Left lung (tissue), 10 donors: ENCODE results near the gene DCAF15. TPM values are rescaled to one million over a fixed set of nuclear protein-coding genes. Genes with fewer than 3 reads are reported as not detected.
"Not testable (repeated sequence)": the region's sequence is repeated elsewhere in the genome, so short reads cannot be mapped to it uniquely, and the experiment has no call there.

Experiments used
- ATAC-seq: fragments of 200-7000 bp; cut with Tn5 transposase; one replicate; pipeline ENCODE4 v1.9.1; 2020; ENCODE audit warnings: moderate library complexity
- DNase-seq, 4 donors: peaks; one replicate each; pipeline ENCODE4 v3.0.0-alpha.2; 2013 to 2020
- H3K27ac ChIP-seq, 2 donors: fragments of 200-600 bp; sonication (generic) in 1 of 2; one replicate each; pipeline versions ENCODE4 v1.5.0 to v1.8.0; 2020 to 2021
- H3K27me3 ChIP-seq, 2 donors: fragments of 200-600 bp; sonication (generic) in 1 of 2; one replicate each; pipeline versions ENCODE4 v1.5.0 to v1.8.0; 2020 to 2021
- H3K36me3 ChIP-seq, 2 donors: fragments of 200-600 bp; sonication (generic) in 1 of 2; one replicate each; pipeline versions ENCODE4 v1.5.0 to v1.8.0; 2020 to 2021
- H3K4me1 ChIP-seq, 2 donors: fragments of 200-600 bp; one replicate each; pipeline ENCODE4 v1.8.0; 2021
- H3K4me3 ChIP-seq, 2 donors: fragments of 200-600 bp; sonication (generic) in 1 of 2; one replicate each; pipeline versions ENCODE4 v1.5.0 to v1.8.0; 2020 to 2021; ENCODE audit warnings: mild to moderate bottlenecking in 1 of 2
- H3K9me3 ChIP-seq, 2 donors: fragments of 200-600 bp; sonication (generic) in 1 of 2; one replicate each; pipeline versions ENCODE4 v1.5.0 to v1.8.0; 2020 to 2021
- CTCF ChIP-seq, 2 donors: fragments of 200-600 bp; sonication (generic) in 1 of 2; IDR thresholded peaks; one replicate each; pipeline versions ENCODE4 v1.5.0 to v1.8.0; 2021; ENCODE audit warnings: antibody characterized with exemption in 2 of 2
- intact Hi-C, 2 donors: fragments of 100-400 bp; cut with DNase I; formaldehyde crosslinking; loops; one replicate each; pipeline versions ENCODE4 v1.11.2 to v1.14.2; 2022
- polyA plus RNA-seq, 6 donors: library from polyadenylated mRNA; unstranded; fragments of 120-200 nt; gene quantifications; one replicate each; pipeline ENCODE4 v1.2.1, GENCODE V29; 2013; ENCODE audit not compliant: insufficient read length in 6 of 6
- total RNA-seq, 2 donors: library from RNA; stranded (reverse); fragmentation: NEBNext Ultra II Directional; extraction: Animal tissue kit (Norgen Biotek cat#: 25700); gene quantifications; one replicate each; pipeline ENCODE4 v1.2.1, GENCODE V29; 2021
- donor health status: DM: no; HTN: yes; CAD: no.
- donor health status: DM: no; HTN: no; CAD: no.

DCAF15 gene
- total and polyA plus RNA-seq, 8 donors, result 20.2 to 33.7 (median 29.3) TPM

DNA sequence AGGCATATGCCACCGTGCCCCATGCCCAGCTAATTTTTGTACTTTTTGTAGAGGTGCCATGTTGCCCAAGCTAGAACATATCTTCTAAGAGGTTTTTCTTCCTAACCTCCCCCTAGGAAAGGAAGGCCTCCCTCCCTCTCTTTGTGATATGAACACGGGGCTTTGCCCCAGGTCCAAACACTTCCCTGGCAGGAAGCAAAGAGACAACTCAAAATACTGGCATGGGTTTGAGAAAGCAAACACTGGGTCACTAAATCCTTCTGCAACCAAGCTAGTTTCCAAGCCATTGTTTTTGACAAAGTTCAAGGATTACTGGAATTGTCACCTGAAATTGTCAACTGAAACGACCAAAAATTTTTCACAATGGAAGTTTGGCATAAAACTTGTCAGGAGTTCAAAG lies 37.5 kb upstream of the DCAF15 start:
- ATAC-seq (no peak), DNase-seq (no peak)
- H3K9me3 ChIP-seq, result no peaks in the 10 kb centered on the region
- no peaks in the 10 kb centered on the region for H3K27me3 ChIP-seq
- H3K4me1 ChIP-seq, result peaks cover 0 to 5% of the 10 kb centered on the region in 2 donors
- TF ChIP-seq CTCF (IDR thresholded peaks at IDR 0.05), result no peak
- intact Hi-C loops, result no loop called here
- H3K36me3 ChIP-seq, result peaks cover 0 to 87% of the 10 kb centered on the region in 2 donors
- no peak overlapping the region for H3K4me3 ChIP-seq
- no peak overlapping the region for H3K27ac ChIP-seq

GRCh38 chr19:13917888-13918406 lies 34.4 kb upstream of the DCAF15 start:
- Histone ChIP-seq H3K4me3 (no peak overlapping the region), H3K9me3 (peaks cover 0 to 6% of the 10 kb centered on the region in 2 donors), H3K27me3 (no peaks in the 10 kb centered on the region), H3K36me3 (peaks cover 0 to 95% of the 10 kb centered on the region in 2 donors), H3K27ac (no peak overlapping the region), H3K4me1 (peaks cover 0 to 5% of the 10 kb centered on the region in 2 donors)
- no peak for DNase-seq
- peak; percentile 13 for ATAC-seq
- no peak for TF ChIP-seq CTCF (IDR thresholded peaks at IDR 0.05)
- intact Hi-C loops, result no loop called here

DNA sequence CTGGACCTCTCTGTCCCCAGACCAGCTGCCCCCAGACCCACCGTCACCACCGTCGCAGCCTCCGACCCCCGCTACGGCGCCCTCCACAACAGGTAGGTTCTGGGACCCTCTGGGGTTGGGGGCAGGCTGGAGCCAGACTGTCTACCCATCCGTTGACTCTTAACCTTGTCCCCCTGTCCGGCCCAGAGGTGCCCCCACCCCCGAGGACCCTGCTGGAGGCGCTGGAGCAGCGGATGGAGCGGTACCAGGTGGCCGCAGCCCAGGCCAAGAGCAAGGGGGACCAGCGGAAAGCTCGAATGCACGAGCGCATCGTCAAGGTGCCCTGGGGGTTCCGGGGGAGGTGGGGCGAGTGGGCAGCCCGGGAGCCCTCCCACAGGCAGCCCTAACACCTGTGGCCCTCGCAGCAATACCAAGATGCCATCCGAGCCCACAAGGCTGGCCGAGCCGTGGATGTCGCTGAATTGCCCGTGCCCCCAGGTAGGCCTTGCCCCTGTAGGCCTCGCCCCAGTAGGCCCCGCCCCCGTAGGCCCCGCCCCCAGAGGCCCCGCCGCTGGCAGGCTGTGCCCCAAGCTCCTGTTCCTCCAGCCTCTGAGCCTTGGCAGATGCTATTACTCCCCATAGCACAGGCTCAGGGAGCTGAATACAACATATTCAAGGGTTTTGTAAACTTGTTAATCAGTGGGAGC lies 33.4 kb upstream of the DCAF15 start:
- peaks cover 0 to 5% of the 10 kb centered on the region in 2 donors for H3K4me1 ChIP-seq
- H3K9me3 ChIP-seq, result peaks cover 0 to 6% of the 10 kb centered on the region in 2 donors
- H3K27ac ChIP-seq, result no peak overlapping the region
- H3K4me3 ChIP-seq, result no peak overlapping the region
- H3K27me3 ChIP-seq, result no peaks in the 10 kb centered on the region
- DNase-seq (no peak), ATAC-seq (no peak)
- TF ChIP-seq CTCF (IDR thresholded peaks at IDR 0.05), result no peak
- H3K36me3 ChIP-seq, result peaks cover 0 to 95% of the 10 kb centered on the region in 2 donors
- intact Hi-C loops, result no loop called here

GRCh38 chr19:13920524-13920923 lies 31.8 kb upstream of the DCAF15 start:
- H3K4me3 ChIP-seq, result no peak overlapping the region
- peaks cover 0 to 5% of the 10 kb centered on the region in 2 donors for H3K4me1 ChIP-seq
- peaks cover 0 to 6% of the 10 kb centered on the region in 2 donors for H3K9me3 ChIP-seq
- no peaks in the 10 kb centered on the region for H3K27me3 ChIP-seq
- H3K36me3 ChIP-seq, result peaks cover 0 to 95% of the 10 kb centered on the region in 2 donors
- no peak overlapping the region for H3K27ac ChIP-seq
- no peak for TF ChIP-seq CTCF (IDR thresholded peaks at IDR 0.05)
- ATAC-seq (no peak), DNase-seq (no peak)
- intact Hi-C loops, result no loop called here

DNA sequence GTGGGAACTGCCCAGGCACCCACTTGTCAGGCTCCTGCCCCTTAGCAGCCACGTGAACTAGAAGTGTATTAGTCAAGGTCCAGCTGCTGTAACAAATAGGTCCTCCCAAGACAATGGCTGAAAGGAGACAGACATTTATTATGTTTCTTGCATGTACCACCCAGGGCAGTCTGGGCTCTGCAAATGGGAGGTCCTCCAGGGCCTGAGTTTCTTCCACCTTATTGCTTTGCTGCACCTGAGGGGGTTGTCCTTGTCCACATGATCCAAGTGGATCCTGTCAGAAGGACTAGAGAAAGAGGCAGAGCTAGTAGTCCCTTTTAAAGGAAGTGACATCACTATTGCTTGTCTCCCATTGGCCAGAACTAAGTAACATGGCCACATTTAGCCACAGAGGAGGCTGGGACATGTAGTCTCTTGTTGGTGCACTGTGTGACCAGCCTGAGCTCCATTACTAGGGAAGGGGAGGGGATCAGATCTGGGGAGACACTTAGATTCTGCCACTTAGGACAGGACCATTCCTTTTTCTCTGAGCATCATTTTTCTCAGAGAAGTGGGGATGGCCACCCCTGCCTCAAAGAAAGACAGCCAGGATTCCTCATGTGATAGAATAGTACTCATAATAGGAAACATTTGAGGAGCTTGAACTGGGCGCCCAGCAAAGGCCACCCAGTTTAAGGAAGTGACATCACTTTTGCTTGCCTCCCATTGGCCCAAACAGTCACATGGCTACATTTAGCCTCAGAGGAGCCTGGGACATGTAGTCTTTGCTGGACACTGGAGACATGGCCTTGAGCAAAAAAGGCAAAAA lies 31.2 kb upstream of the DCAF15 start:
- H3K36me3 ChIP-seq, result peaks cover 0 to 92% of the 10 kb centered on the region in 2 donors
- intact Hi-C loops, result no loop called here
- H3K9me3 ChIP-seq, result peaks cover 0 to 6% of the 10 kb centered on the region in 2 donors
- DNase-seq (no peak), ATAC-seq (peak; percentile 64)
- TF ChIP-seq CTCF (IDR thresholded peaks at IDR 0.05), result no peak
- no peak overlapping the region for H3K27ac ChIP-seq
- H3K27me3 ChIP-seq, result no peaks in the 10 kb centered on the region
- no peak overlapping the region for H3K4me3 ChIP-seq
- H3K4me1 ChIP-seq, result peaks cover 0 to 6% of the 10 kb centered on the region in 2 donors

- DNase-seq, ATAC-seq, H3K27ac ChIP-seq, H3K9me3 ChIP-seq, H3K27me3 ChIP-seq, intact Hi-C loops, H3K4me3 ChIP-seq: not testable (repeated sequence)
- H3K4me1 ChIP-seq, result peaks cover 0 to 11% of the 10 kb centered on the region in 2 donors
- H3K36me3 ChIP-seq, result peaks cover 0 to 97% of the 10 kb centered on the region in 2 donors
Observed at GRCh38 chr19:13922118-13922517, 30.2 kb upstream of the DCAF15 start.
